Skin of body (tissue), 3 donors: ENCODE data around the gene HDX. TPM values are rescaled to one million over a fixed set of nuclear protein-coding genes. Genes with fewer than 3 reads are reported as not detected.
"Not testable (repeated sequence)": the region's sequence is repeated elsewhere in the genome, so short reads cannot be mapped to it uniquely, and the experiment has no call there.

Source experiments
- DNase-seq: peaks from one replicate; lab custom pipeline; 2025; lab: John Stamatoyannopoulos, UW
- small RNA-seq: library from RNA; depleted of rRNA; stranded (forward); fragments of <200 nt; gene quantifications from one replicate; pipeline ENCODE3, GENCODE V24; 2014; ENCODE audit warnings: low replicate concordance
- total RNA-seq: library from RNA; depleted of rRNA; stranded (reverse); fragments of >200 nt; gene quantifications from one replicate; pipeline ENCODE4 v1.2.3, GENCODE V29; 2014

Gene HDX
- total RNA-seq, 1 donor from 2014 or later, result 6.4 TPM

GRCh38 chrX:84339507-84340364 lies 162.5 kb downstream of the HDX start:
- DNase-seq, result no peak

- no peak for DNase-seq
Measured at GRCh38 chrX:84336646-84337045, 165.6 kb downstream of the HDX start.

- no peak for DNase-seq
Measured at GRCh38 chrX:84335121-84335520, 167.1 kb downstream of the HDX start.

GRCh38 chrX:84322083-84322827 lies 180.0 kb downstream of the HDX start:
- no peak for DNase-seq

- no peak for DNase-seq
Measured at GRCh38 chrX:84320614-84321013, 181.6 kb downstream of the HDX start.

GRCh38 chrX:84320023-84320422 lies 182.2 kb downstream of the HDX start:
- no peak for DNase-seq

- no peak for DNase-seq
Measured at GRCh38 chrX:84318661-84319060, 183.6 kb downstream of the HDX start.

GRCh38 chrX:84315946-84316345 lies 186.3 kb downstream of the HDX start:
- DNase-seq, result not testable (repeated sequence)

Small RNAs within 50 kb of the gene (small RNA-seq; reads per million reads assigned to genes)
- not detected for gene AL450471.1
